IMR-90 (cell line): ENCODE results near the gene APCDD1L. TPM values are rescaled to one million over a fixed set of nuclear protein-coding genes. Genes with fewer than 3 reads are reported as not detected.

Source experiments
- ATAC-seq: fragments of 200-7000 bp; cut with Tn5 transposase; 2 replicates; pipeline ENCODE4 v1.9.1; 2020; ENCODE audit warnings: low read depth, mild to moderate bottlenecking, moderate library complexity
- BruUV-seq: library from RNA; stranded (reverse); fragments of 400-500 nt; replicated peaks from 2 replicates; lab custom pipeline; 2021; lab: Mats Ljungman, UMichigan
- CTCF ChIA-PET: fragments of 300-600 bp; formaldehyde crosslinking; extraction: SDS; loops from one replicate; lab custom pipeline; 2021; ENCODE audit warnings: antibody characterized with exemption; lab: Yijun Ruan, JAX
- POLR2A ChIA-PET: fragments of 300-600 bp; sonication (Branson Sonifier 250); formaldehyde crosslinking; loops from one replicate; lab custom pipeline; 2022; ENCODE audit warnings: antibody characterized with exemption; ENCODE audit not compliant: unreplicated experiment; lab: Charles Lee
- DNase-seq: peaks from one replicate; pipeline ENCODE4 v3.0.0; 2013
- H2AFZ ChIP-seq: replicated peaks from 2 replicates; pipeline ENCODE3; 2013; ENCODE audit warnings: low read length, mild to moderate bottlenecking; ENCODE audit not compliant: poor library complexity
- H2AK5ac ChIP-seq: 2 replicates; pipeline ENCODE4 v1.6.1; 2013; ENCODE audit warnings: low read depth, low read length, inconsistent platforms
- H2AK9ac ChIP-seq: replicated peaks from 2 replicates; pipeline ENCODE3; 2013; ENCODE audit warnings: mild to moderate bottlenecking, low read depth, low read length, moderate library complexity; ENCODE audit not compliant: poor library complexity
- H2BK120ac ChIP-seq: 2 replicates; pipeline ENCODE4 v1.6.1; 2013; ENCODE audit warnings: low read depth, low read length, inconsistent platforms
- H2BK15ac ChIP-seq: 3 replicates; pipeline ENCODE4 v1.6.1; 2013; ENCODE audit warnings: low read depth, low read length, inconsistent platforms
- H2BK20ac ChIP-seq: 2 replicates; pipeline ENCODE4 v1.6.1; 2013; ENCODE audit warnings: low read depth, mild to moderate bottlenecking, inconsistent platforms, low read length, moderate library complexity
- H2BK5ac ChIP-seq: 2 replicates; pipeline ENCODE4 v1.6.1; 2013; ENCODE audit warnings: mild to moderate bottlenecking, low read depth, low read length, inconsistent platforms; ENCODE audit not compliant: poor library complexity, severe bottlenecking
- H3K14ac ChIP-seq: replicated peaks from 2 replicates; pipeline ENCODE4 v1.6.1; 2013; ENCODE audit warnings: low read depth, low read length, inconsistent platforms
- H3K18ac ChIP-seq: 2 replicates; pipeline ENCODE4 v1.6.1; 2013; ENCODE audit warnings: low read depth, low read length, control low read depth
- H3K23ac ChIP-seq: 2 replicates; pipeline ENCODE4 v1.6.1; 2013; ENCODE audit warnings: low read depth, low read length, inconsistent platforms
- H3K27ac ChIP-seq: 2 replicates; pipeline ENCODE4 v1.5.1; 2013; ENCODE audit warnings: mild to moderate bottlenecking, control low read depth, low read length; ENCODE audit not compliant: insufficient read depth
- H3K27me3 ChIP-seq: 2 replicates; pipeline ENCODE4 v1.6.1; 2013; ENCODE audit warnings: low read length; ENCODE audit not compliant: control insufficient read depth, insufficient read depth
- H3K36me3 ChIP-seq: 2 replicates; pipeline ENCODE4 v1.6.1; 2013; ENCODE audit warnings: low read length, mixed read lengths; ENCODE audit not compliant: control insufficient read depth, insufficient read depth
- H3K4ac ChIP-seq: 2 replicates; pipeline ENCODE4 v1.6.1; 2013; ENCODE audit warnings: low read depth, low read length, inconsistent platforms
- H3K4me1 ChIP-seq: 2 replicates; pipeline ENCODE4 v1.6.1; 2013; ENCODE audit warnings: low read length, mixed read lengths; ENCODE audit not compliant: control insufficient read depth, insufficient read depth
- H3K4me2 ChIP-seq: 2 replicates; pipeline ENCODE4 v1.6.1; 2013; ENCODE audit warnings: low read depth, mild to moderate bottlenecking, control low read depth, low read length, moderate library complexity
- H3K4me3 ChIP-seq: 2 replicates; pipeline ENCODE4 v1.5.1; 2013; ENCODE audit warnings: low read depth, mild to moderate bottlenecking, control low read depth, low read length, moderate library complexity; ENCODE audit not compliant: insufficient read depth
- H3K56ac ChIP-seq: 2 replicates; pipeline ENCODE4 v1.6.1; 2013; ENCODE audit warnings: low read length, inconsistent platforms; ENCODE audit not compliant: insufficient read depth; ENCODE audit errors: extremely low read depth
- H3K79me1 ChIP-seq, 2 experiments: 2 replicates each; pipeline ENCODE4 v1.6.1; 2013; ENCODE audit warnings: low read length in 2 of 2, inconsistent platforms in 1 of 2, low read depth in 1 of 2
- H3K9ac ChIP-seq: 2 replicates; pipeline ENCODE4 v1.6.1; 2013; ENCODE audit warnings: low read depth, low read length, control low read depth
- H3K9me1 ChIP-seq: 2 replicates; pipeline ENCODE4 v1.6.1; 2013; ENCODE audit warnings: low read length, inconsistent platforms; ENCODE audit not compliant: insufficient read depth
- H3K9me3 ChIP-seq: 2 replicates; pipeline ENCODE4 v1.6.1; 2013; ENCODE audit warnings: low read length; ENCODE audit not compliant: control insufficient read depth, insufficient read depth
- H4K20me1 ChIP-seq: 2 replicates; pipeline ENCODE4 v1.6.1; 2013; ENCODE audit warnings: low read length, inconsistent platforms; ENCODE audit not compliant: insufficient read depth
- H4K5ac ChIP-seq: 2 replicates; pipeline ENCODE4 v1.6.1; 2013; ENCODE audit warnings: mild to moderate bottlenecking, low read depth, low read length, control low read depth
- H4K8ac ChIP-seq, 2 experiments: 2 replicates each; pipeline ENCODE4 v1.6.1; 2013; ENCODE audit warnings: low read depth in 2 of 2, low read length in 2 of 2, control low read depth in 1 of 2, inconsistent platforms in 1 of 2
- H4K91ac ChIP-seq: 2 replicates; pipeline ENCODE4 v1.6.1; 2013; ENCODE audit warnings: low read depth, low read length, inconsistent platforms; ENCODE audit not compliant: insufficient read depth
- CHD1 ChIP-seq: IDR thresholded peaks from 2 replicates; pipeline ENCODE4 v1.6.1; 2012; ENCODE audit warnings: low read depth, low read length, improper control_type of control experiment
- FOS ChIP-seq: fragments of 150-350 bp; IDR thresholded peaks from 2 replicates; pipeline ENCODE4 v1.6.1; 2016; ENCODE audit warnings: low read depth, low read length
- RCOR1 ChIP-seq: IDR thresholded peaks from 2 replicates; pipeline ENCODE4 v1.6.1; 2012; ENCODE audit warnings: mild to moderate bottlenecking, low read length, improper control_type of control experiment; ENCODE audit not compliant: insufficient replicate concordance
- SMC3 ChIP-seq: fragments of 150-350 bp; IDR thresholded peaks from 2 replicates; pipeline ENCODE4 v1.6.1; 2016; ENCODE audit warnings: low read depth, mild to moderate bottlenecking, antibody characterized with exemption, low read length, moderate library complexity
- USF2 ChIP-seq: fragments of 150-350 bp; IDR thresholded peaks from 2 replicates; pipeline ENCODE4 v1.6.1; 2017; ENCODE audit warnings: mild to moderate bottlenecking, antibody characterized with exemption, low read length, low read depth
- WGBS, 2 experiments: methylation state at CpG; one replicate each; pipeline versions ENCODE4 v1.1.5 to v1.1.7; 2013; ENCODE audit warnings: missing lambda C conversion rate in 2 of 2; ENCODE audit not compliant: insufficient read length in 1 of 2; ENCODE audit errors: extremely low coverage in 2 of 2; 5-methylcytosine and 5-hydroxymethylcytosine counted together
- dilution Hi-C: fragments of 300-500 bp; cut with HindIII; formaldehyde crosslinking; loops from one replicate; pipeline ENCODE4 v1.14.3; 2018; ENCODE audit warnings: low sequenced_read_pairs; ENCODE audit not compliant: unreplicated experiment
- in situ Hi-C: fragments of 300-500 bp; cut with MboI; formaldehyde crosslinking; loops from 3 replicates; pipeline ENCODE4 v1.14.3; 2019; ENCODE audit warnings: low sequenced_read_pairs, inconsistent platforms, mixed read lengths
- intact Hi-C: fragments of 100-400 bp; cut with micrococcal nuclease; formaldehyde crosslinking; loops from 2 replicates; pipeline ENCODE4 v1.10.0; 2022
- polyA plus RNA-seq, 3 experiments: library from polyadenylated mRNA; depleted of rRNA; stranded (reverse); fragments of >200 nt; gene quantifications; 2 replicates each; pipeline ENCODE4 v1.2.3, GENCODE V29; 2012; ENCODE audit warnings: low replicate concordance in 1 of 3
- total RNA-seq: library from RNA; depleted of rRNA; stranded (reverse); fragments of >200 nt; gene quantifications from 2 replicates; pipeline ENCODE4 v1.2.3, GENCODE V29; 2012

The APCDD1L gene
- total and polyA plus RNA-seq, 2 of the 4 experiments (the other 2 are of a cell fraction) = 2.5 to 18.3 TPM

GRCh38 chr20:58424218-58424969 is 90.8 kb downstream of the APCDD1L start:
- Histone ChIP-seq H4K5ac (no peak overlapping the region), H2BK120ac (no peak overlapping the region), H3K23ac (no peak overlapping the region), H3K14ac (no peak overlapping the region), H2BK20ac (no peak overlapping the region), H3K18ac (no peak overlapping the region), H3K27ac (no peak overlapping the region), H3K36me3 (peaks cover 7% of the 10 kb centered on the region), H2AFZ (no peak overlapping the region), H2AK5ac (no peak overlapping the region), H3K4me3 (no peak overlapping the region), H3K56ac (no peak overlapping the region), H3K9ac (no peak overlapping the region), H3K4ac (no peak overlapping the region), H3K4me2 (no peak overlapping the region), H3K9me1 (peaks cover 23% of the 10 kb centered on the region), H3K79me1 (peaks cover 57 to 80% of the 10 kb centered on the region in 2 experiments), H4K20me1 (peaks cover 27% of the 10 kb centered on the region), H3K9me3 (no peaks in the 10 kb centered on the region), H3K27me3 (no peaks in the 10 kb centered on the region), H3K4me1 (peaks cover 3% of the 10 kb centered on the region), H4K91ac (no peak overlapping the region), H2AK9ac (no peak overlapping the region), H2BK15ac (no peak overlapping the region), H4K8ac (no peak overlapping the region), H2BK5ac (no peak overlapping the region)
- WGBS, 2 experiments = 82% methylated on average over 4 of the region's 6 CpGs; no CpG with 5 or more reads in 1 of the 2 experiments
- TF ChIP-seq SMC3 (no peak), USF2 (no peak), FOS (no peak), RCOR1 (no peak), CHD1 (no peak)
- CTCF ChIA-PET = no interaction called here
- POLR2A ChIA-PET = no interaction called here
- intact Hi-C loops = no loop called here
- no TSS peak for BruUV-seq
- DNase-seq (no peak), ATAC-seq (no peak)
- dilution Hi-C loops = no loop called here
- in situ Hi-C loops = no loop called here
